ENCODE results near the gene RPP38.

RPP38 gene

DNA sequence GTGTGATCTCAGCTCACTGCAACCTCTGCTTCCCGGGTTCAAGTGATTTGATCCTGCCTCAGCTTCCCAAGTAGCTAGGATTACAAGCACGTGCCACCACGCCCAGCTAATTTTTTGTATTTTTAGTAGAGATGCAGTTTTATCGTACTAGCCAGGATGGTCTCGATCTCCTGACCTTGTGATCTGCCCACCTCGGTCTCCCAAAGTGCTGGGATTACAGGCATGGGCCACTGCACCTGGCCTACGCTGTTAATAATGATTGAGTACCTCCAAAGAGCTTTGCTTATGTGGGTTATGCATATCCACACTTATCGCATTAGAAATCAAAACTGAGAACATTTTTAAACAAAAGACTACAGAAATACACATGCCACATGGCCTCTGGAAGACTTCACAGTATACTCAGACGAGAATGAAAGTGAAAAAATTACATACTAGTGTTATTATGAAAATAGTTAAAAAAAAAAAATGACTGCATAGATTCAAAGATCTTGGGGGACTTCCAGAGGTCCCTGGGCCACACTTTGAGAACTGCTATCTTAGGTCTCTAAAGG, 25.4 kb downstream of the RPP38 start:
- no peak overlapping the region for H3K4me3 ChIP-seq (replicated peaks in 1 of 2; ENCODE audit: low read depth in 2 of 2, low read length in 2 of 2)
- TF ChIP-seq, protein P1, sequence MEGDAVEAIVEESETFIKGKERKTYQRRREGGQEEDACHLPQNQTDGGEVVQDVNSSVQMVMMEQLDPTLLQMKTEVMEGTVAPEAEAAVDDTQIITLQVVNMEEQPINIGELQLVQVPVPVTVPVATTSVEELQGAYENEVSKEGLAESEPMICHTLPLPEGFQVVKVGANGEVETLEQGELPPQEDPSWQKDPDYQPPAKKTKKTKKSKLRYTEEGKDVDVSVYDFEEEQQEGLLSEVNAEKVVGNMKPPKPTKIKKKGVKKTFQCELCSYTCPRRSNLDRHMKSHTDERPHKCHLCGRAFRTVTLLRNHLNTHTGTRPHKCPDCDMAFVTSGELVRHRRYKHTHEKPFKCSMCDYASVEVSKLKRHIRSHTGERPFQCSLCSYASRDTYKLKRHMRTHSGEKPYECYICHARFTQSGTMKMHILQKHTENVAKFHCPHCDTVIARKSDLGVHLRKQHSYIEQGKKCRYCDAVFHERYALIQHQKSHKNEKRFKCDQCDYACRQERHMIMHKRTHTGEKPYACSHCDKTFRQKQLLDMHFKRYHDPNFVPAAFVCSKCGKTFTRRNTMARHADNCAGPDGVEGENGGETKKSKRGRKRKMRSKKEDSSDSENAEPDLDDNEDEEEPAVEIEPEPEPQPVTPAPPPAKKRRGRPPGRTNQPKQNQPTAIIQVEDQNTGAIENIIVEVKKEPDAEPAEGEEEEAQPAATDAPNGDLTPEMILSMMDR (IDR thresholded peaks at IDR 0.05; ENCODE audit: low read depth, low read length): no peak
- DNase-seq (ENCODE audit: low read depth in 2 of 2): no peak

DNA sequence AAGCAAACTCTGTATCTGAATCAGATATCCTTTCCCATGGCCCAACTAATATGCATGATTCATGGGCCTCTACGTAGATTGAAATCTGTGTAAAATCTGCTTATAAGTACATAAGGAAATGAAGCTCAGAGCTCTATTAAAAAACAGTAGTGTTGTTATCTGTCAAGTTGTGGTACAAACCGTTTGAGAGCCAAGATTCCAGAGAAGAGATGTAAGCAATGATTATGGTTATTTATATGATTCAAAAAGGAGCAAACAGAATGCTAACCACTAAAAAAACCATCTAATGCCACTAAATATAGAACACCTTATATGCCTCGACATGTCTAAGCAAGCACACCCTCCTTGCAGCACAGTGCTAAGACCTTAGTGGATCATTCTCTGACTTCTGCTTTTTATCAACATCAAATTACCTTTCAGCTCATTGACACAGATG, 26.6 kb downstream of the RPP38 start:
- H3K4me3 ChIP-seq (replicated peaks in 1 of 2; ENCODE audit: low read depth in 2 of 2, low read length in 2 of 2): no peak overlapping the region
- DNase-seq (ENCODE audit: low read depth in 2 of 2): peak; percentile 75 to 87
- TF ChIP-seq, protein P1 (IDR thresholded peaks at IDR 0.05; ENCODE audit: low read depth, low read length): no peak

DNA sequence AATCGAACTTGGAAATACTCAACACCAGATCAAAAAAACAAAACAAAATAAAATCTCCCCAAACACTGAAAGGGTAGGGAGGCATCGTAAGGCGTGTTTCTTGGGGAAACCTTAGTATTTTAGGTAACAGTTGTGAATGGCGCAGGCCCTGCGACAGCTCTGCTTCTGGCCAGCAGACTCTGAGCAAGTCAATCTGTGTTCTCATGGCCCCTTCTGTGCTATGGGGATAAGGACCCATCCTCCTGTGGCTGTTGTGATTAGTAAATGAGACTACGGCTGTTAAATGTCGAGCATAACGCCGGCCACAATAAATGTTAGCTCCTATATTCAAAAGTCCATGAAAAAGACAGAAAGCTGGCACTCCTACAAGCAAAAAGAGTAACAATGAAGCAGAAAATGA, 27.0 kb downstream of the RPP38 start:
- TF ChIP-seq, protein P1 (IDR thresholded peaks at IDR 0.05; ENCODE audit: low read depth, low read length): no peak
- H3K4me3 ChIP-seq (replicated peaks in 1 of 2; ENCODE audit: low read depth in 2 of 2, low read length in 2 of 2): no peak overlapping the region
- DNase-seq (ENCODE audit: low read depth in 2 of 2): no peak

DNA sequence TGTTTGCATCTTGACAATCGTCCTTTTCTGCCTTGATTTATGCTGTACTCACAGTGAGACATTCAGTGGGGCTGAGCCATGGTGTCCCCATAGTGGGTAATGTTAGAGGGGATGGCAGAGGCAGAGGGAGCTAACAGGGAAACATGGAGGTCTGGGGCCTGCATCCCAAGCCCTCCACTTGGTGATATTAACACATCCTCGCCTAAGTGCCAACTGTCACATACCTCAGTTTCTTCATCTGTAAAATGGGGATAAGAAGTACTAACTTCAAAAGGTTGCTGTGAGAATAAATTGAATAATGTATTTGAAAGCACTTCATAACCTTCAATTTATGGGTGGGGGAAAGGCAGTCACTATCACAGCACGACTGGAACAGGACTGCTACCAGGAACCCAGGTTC, 27.8 kb downstream of the RPP38 start:
- DNase-seq (ENCODE audit: low read depth in 2 of 2): no peak
- TF ChIP-seq, protein P1 (IDR thresholded peaks at IDR 0.05; ENCODE audit: low read depth, low read length): no peak
- no peak overlapping the region for H3K4me3 ChIP-seq (replicated peaks in 1 of 2; ENCODE audit: low read depth in 2 of 2, low read length in 2 of 2)

DNA sequence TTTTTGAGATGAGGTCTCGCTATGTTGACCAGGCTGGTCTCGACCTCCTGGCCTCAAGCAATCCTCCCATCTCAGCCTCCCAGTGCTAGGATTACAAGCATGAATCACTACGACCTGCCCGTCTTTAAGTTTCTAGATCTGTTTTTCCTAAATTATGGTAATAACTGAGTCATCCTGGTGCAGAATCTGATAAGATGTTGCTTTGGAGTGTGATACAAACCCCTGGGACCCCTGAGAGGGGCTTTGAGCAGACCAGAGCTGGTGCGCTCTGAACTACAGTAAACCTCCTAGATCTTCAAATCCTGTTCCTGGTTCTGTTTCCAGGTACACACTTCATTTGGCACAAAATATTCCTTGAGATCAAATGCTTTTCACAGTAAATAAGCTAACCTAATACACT, 34.2 kb downstream of the RPP38 start:
- no peak overlapping the region for H3K4me3 ChIP-seq (replicated peaks in 1 of 2; ENCODE audit: low read depth in 2 of 2, low read length in 2 of 2)
- DNase-seq (ENCODE audit: low read depth in 2 of 2): no peak
- TF ChIP-seq, protein P1 (IDR thresholded peaks at IDR 0.05; ENCODE audit: low read depth, low read length): no peak

DNA sequence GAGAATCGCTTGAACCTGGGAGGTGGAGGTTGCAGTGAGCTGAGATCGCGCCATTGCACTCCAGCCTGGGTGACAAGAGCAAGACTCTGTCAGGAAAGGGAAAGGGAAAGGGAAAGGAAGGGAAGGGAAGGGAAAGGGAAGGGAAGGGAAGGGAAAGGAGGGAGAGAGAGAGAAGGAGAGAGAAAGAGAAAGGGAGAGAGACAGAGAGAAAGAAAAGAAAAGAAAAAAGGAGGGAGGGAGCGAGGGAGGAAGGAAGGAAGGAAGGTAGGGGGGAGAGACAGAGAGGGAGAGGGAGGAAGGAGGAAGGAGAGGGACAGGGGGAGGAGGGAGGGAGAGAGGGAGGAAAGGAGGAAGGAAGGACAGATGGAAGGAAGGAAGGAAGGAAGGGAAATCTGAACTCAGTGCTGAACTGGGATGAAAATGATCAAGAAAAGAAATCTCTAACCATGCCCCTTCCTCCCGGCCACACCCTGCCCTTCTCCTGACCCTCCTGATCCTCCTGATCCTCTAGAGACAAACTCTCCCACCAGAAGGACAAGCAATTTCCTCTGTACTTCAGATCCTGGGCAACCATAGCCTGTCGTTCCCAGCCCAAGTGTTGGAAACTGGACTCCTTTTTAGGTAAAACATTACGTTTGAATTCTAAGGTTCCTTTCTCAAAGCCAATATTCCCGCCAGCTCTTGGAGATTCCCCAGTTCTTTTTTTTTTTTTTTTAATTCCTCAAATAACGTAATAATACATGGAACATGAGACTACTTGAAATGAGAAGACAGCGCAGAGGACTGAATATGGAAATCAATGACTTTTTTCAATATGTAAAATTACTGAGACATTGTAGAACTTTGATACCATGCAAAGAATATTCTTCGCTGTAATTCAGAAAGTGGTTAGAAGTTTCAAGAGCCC, 39.2 kb downstream of the RPP38 start:
- no peak for DNase-seq (ENCODE audit: low read depth in 2 of 2)
- H3K4me3 ChIP-seq (replicated peaks in 1 of 2; ENCODE audit: low read depth in 2 of 2, low read length in 2 of 2): no peak overlapping the region
- TF ChIP-seq, protein P1 (IDR thresholded peaks at IDR 0.05; ENCODE audit: low read depth, low read length): no peak
